Upper lobe of left lung (tissue), 4 donors: ENCODE measurements around the gene MYL7.

Experiments
- CTCF ChIP-seq, 6 experiments: fragments of 450-650 bp in 4 of 6; fragments of 200-600 bp in 2 of 6; sonication (generic) in 2 of 6; IDR thresholded peaks; one replicate each; pipeline ENCODE4 v1.5.1; 2016 to 2019; ENCODE audit warnings: antibody characterized with exemption in 6 of 6
- POLR2A ChIP-seq, 4 donors: fragments of 450-650 bp; IDR thresholded peaks; one replicate each; pipeline ENCODE4 v1.5.1; 2016 to 2017; ENCODE audit warnings: antibody characterized with exemption in 4 of 4, mild to moderate bottlenecking in 2 of 4

- TF ChIP-seq CTCF (IDR thresholded peaks at IDR 0.05) (no peak), POLR2A (IDR thresholded peaks at IDR 0.05) (no peak)
These were observed 48.0 kb downstream of the MYL7 start for GRCh38 chr7:44093102-44093641.
